Omental fat pad (tissue), 4 donors: ENCODE results near the gene WBP4. TPM values are rescaled to one million over a fixed set of nuclear protein-coding genes. Genes with fewer than 3 reads are reported as not detected.

Source experiments
- ATAC-seq: fragments of 150-250 bp; one replicate; pipeline ENCODE4 v1.9.1; 2016; ENCODE audit warnings: mild to moderate bottlenecking, moderate library complexity; ENCODE audit not compliant: low FRiP score
- DNase-seq: peaks from one replicate; pipeline ENCODE4 v3.0.0-alpha.2; 2019; ENCODE audit warnings: low spot score
- total RNA-seq, 4 donors: library from RNA; depleted of rRNA; stranded (reverse); fragments of >200 nt; gene quantifications; one replicate each; pipeline ENCODE4 v1.1.0, GENCODE V29; 2016
- TF ChIP-seq, protein P1 (sequence below), 3 donors: fragments of 450-650 bp; IDR thresholded peaks; one replicate each; pipeline ENCODE4 v1.5.1; 2016 to 2017; ENCODE audit warnings: antibody characterized with exemption in 3 of 3, mild to moderate bottlenecking in 3 of 3, moderate library complexity in 2 of 3

The WBP4 gene
- total RNA-seq, 4 donors from 2014 or later = 11.4 to 14.5 (median 11.8) TPM

GRCh38 chr13:41056826-41057711 lies 4.2 kb upstream of the WBP4 start:
- TF ChIP-seq, protein P1, sequence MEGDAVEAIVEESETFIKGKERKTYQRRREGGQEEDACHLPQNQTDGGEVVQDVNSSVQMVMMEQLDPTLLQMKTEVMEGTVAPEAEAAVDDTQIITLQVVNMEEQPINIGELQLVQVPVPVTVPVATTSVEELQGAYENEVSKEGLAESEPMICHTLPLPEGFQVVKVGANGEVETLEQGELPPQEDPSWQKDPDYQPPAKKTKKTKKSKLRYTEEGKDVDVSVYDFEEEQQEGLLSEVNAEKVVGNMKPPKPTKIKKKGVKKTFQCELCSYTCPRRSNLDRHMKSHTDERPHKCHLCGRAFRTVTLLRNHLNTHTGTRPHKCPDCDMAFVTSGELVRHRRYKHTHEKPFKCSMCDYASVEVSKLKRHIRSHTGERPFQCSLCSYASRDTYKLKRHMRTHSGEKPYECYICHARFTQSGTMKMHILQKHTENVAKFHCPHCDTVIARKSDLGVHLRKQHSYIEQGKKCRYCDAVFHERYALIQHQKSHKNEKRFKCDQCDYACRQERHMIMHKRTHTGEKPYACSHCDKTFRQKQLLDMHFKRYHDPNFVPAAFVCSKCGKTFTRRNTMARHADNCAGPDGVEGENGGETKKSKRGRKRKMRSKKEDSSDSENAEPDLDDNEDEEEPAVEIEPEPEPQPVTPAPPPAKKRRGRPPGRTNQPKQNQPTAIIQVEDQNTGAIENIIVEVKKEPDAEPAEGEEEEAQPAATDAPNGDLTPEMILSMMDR (IDR thresholded peaks at IDR 0.05) = no peak
- ATAC-seq (no peak), DNase-seq (no peak)

- TF ChIP-seq, protein P1 (IDR thresholded peaks at IDR 0.05) = no peak
- DNase-seq (no peak), ATAC-seq (no peak)
Measured at GRCh38 chr13:41058295-41059070, 2.8 kb upstream of the WBP4 start.

DNA sequence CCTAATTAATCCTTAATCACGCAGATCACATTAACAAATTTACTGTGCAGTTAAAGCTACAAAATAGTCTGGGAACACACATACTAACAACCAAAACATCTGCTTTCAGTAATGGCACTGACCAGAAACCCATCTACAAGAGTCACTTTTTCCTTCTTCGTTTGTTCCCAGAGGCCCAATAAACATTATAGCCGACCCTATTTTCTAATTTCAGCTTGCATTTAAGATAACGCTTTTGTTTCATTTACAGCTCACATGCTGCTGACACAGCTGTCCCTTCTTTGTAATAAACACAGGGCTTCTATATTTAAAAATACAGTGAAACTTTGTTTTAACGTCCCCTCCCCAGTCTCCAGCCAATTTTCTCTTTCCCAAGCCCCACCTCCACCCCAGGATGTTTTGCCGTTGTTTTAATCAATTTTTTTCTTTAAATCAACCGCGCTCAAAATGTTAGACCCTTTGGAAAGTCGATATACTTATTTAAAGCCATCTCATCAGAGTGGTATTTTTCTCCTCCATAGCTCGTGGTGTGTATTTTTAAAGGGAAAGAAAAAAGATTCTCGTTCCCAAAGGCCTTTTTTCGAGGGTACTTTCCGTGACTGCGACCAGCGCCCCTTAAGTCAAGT lies 1.7 kb upstream of the WBP4 start:
- ATAC-seq (no peak), DNase-seq (no peak)
- TF ChIP-seq, protein P1 (IDR thresholded peaks at IDR 0.05) = no peak

GRCh38 chr13:41060082-41060723 lies 1.1 kb upstream of the WBP4 start:
- peak; percentile 78 for ATAC-seq
- DNase-seq = peak; percentile 79
- TF ChIP-seq, protein P1 (IDR thresholded peaks at IDR 0.05) = no peak

- ATAC-seq (peak; percentile 56), DNase-seq (peak; percentile 68)
- TF ChIP-seq, protein P1 (IDR thresholded peaks at IDR 0.05) = no peak
Measured at GRCh38 chr13:41060724-41061074, 610 bp upstream of the WBP4 start.

DNA sequence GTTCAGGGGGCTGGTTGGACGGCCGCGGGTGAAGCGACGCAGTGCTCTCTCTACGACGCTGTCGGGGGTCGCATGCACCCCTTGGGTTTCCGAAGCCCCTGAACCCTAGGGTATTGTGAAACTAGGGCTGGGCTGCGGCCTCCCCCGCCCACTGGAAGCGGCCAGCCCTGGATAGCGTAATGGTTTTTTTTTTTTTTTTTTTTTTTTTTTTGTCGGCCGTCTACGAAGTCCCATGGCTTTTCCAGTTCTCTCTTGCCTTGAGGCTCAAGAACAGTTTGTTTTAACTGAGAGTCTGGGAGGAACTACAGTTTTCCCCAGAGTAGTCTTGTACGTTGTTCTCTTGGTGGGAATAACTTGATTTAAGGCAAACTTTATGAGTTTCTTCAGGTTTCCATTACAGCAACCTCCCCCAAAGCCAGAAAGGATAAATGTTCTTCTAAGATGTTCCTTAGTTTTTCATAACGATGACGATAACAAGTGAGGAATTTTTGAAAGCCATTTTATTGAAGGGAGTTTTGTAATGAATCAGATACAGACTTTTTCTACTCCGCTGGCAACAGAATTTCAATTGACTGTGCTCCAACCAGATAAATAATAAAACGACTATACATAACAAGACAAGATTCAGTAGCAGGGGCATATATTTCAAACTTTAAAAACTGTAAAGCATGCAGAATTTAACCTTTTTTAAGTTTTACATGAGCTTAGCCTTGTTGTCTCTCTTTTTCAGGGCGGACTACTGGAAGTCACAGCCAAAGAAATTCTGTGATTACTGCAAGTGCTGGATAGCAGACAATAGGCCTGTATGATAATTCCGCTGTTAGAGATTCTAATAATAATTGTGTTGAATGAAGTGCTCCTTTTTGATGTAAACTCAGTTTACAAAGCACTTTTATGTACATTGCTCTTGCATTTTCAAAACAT lies 867 bp downstream of the WBP4 start:
- no peak for DNase-seq
- peak; percentile 29 for ATAC-seq
- TF ChIP-seq, protein P1 (IDR thresholded peaks at IDR 0.05) = no peak
